Astrocyte of the cerebellum (primary cell): Measurements from ENCODE around the gene IQCM.

ENCODE experiments used
- DNase-seq: peaks from one replicate; pipeline ENCODE4 v3.0.0-alpha.2; 2011; ENCODE audit warnings: low read depth
- H3K4me3 ChIP-seq: 2 replicates; pipeline ENCODE4 v1.5.1; 2011; ENCODE audit warnings: mild to moderate bottlenecking, low read depth, low read length, moderate library complexity
- in situ Hi-C: cut with HindIII; loops from 2 replicates; pipeline ENCODE4 v1.10.0; 2017; ENCODE audit warnings: low sequenced_read_pairs
- TF ChIP-seq, protein P1 (sequence below): IDR thresholded peaks from 2 replicates; pipeline ENCODE4 v1.5.1; 2012; ENCODE audit warnings: low read length, low read depth, moderate library complexity, mild to moderate bottlenecking; ENCODE audit errors: missing control alignments

IQCM gene

DNA sequence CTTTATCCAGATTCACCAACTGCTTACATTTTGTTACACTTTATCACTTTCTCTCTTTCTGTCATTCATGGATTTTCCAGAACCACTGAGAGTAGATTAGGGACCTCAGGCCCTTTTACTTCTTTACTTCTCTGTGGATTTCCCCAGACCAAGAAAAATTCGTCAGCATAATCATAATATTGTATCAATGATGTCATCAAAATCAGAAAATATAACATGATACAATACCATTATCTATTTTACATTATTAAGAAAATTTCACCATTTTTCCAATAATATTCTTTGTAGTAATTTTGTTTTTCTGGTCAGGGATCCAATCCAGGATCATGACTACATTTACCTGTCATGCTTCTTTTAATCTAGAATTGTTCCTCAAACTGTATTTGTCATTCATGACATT is 494.2 kb downstream of the IQCM start:
- TF ChIP-seq, protein P1, sequence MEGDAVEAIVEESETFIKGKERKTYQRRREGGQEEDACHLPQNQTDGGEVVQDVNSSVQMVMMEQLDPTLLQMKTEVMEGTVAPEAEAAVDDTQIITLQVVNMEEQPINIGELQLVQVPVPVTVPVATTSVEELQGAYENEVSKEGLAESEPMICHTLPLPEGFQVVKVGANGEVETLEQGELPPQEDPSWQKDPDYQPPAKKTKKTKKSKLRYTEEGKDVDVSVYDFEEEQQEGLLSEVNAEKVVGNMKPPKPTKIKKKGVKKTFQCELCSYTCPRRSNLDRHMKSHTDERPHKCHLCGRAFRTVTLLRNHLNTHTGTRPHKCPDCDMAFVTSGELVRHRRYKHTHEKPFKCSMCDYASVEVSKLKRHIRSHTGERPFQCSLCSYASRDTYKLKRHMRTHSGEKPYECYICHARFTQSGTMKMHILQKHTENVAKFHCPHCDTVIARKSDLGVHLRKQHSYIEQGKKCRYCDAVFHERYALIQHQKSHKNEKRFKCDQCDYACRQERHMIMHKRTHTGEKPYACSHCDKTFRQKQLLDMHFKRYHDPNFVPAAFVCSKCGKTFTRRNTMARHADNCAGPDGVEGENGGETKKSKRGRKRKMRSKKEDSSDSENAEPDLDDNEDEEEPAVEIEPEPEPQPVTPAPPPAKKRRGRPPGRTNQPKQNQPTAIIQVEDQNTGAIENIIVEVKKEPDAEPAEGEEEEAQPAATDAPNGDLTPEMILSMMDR = no peak
- in situ Hi-C loops = no loop called here
- H3K4me3 ChIP-seq = no peak overlapping the region
- no peak for DNase-seq

DNA sequence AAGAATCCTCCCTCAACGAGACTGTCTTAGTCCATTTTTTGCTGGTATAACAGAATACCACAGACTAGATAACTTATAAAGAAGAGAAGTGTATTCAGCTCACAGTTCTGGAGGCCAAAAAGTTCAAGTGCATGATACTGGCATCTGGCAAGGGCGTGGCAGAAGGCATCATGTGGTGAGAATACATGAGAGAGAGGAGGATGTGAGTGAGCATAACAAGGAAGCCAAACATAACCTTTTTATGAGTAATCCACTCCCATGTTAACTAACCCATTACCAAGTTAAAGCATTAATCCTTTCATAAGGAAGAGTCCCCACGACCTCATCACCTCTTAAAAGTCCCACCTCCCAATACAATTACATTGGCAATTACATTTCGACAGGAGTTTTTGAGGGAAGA is 504.6 kb downstream of the IQCM start:
- in situ Hi-C loops = no loop called here
- no peak overlapping the region for H3K4me3 ChIP-seq
- DNase-seq = no peak
- TF ChIP-seq, protein P1 = no peak

DNA sequence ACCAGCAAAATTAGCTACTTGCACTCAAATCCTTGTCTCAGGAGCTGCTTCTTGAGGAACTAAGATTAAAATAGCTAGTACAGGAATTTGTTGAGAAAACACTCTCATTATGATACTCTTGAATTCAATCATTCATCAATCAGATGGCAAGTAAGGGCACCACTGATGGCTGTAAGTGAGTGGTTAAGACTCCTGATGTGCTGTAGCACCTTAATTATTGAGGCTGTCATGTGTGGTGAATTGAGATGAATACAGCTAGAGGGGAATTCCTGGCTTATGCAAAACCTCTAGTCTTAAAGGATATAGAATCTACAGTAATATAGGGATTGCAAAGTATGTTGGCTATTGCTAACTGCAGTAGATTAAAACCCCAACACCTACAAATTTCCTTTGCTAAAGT is 509.1 kb downstream of the IQCM start:
- TF ChIP-seq, protein P1 = no peak
- in situ Hi-C loops = no loop called here
- H3K4me3 ChIP-seq = no peak overlapping the region
- DNase-seq = no peak
